Measurements from ENCODE around the gene ABI2. TPM values are rescaled to one million over a fixed set of nuclear protein-coding genes. Genes with fewer than 3 reads are reported as not detected.

The ABI2 gene
- total and polyA plus RNA-seq, 11 donors = 17.4 to 78.8 (median 49.4) TPM

DNA sequence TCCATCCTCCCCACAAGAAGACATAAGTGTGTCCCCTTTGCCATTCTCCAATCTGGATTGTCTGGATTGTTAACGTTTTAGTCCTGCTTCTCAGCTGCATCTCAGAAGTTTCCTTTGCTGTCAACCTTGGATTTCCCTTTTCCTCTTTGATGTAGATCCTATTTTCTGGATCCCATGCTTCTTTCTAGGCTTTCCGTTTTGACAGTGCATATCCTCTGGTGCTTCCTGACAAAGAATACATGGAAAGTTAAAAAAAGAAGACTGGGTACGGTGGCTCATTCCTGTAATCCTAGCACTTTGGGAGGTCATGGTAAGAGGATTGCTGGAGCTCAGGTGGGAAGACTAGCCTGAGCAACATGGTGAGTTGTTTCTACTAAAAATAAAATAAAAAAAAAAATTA is 26.8 kb downstream of the ABI2 start:
- H3K9me3 ChIP-seq = no peaks in the 10 kb centered on the region
- no peak overlapping the region for H3K27ac ChIP-seq
- peaks cover 0 to 17% (median 0%) of the 10 kb centered on the region in 12 donors for H3K4me1 ChIP-seq
- intact Hi-C loops (cut with DNase I) = no loop called here
- H3K36me3 ChIP-seq = peaks cover 0 to 11% (median 0%) of the 10 kb centered on the region in 9 donors
- no peak overlapping the region for H3K4me3 ChIP-seq
- TF ChIP-seq CTCF (IDR thresholded peaks at IDR 0.05) (no peak), POLR2A (IDR thresholded peaks at IDR 0.05) (no peak)
- 54 to 64% (median 61%) methylated on average over 3 of the region's 3 CpGs for WGBS, 4 donors
- H3K27me3 ChIP-seq = no peaks in the 10 kb centered on the region
- no peak for ATAC-seq
- DNase-seq = no peak

DNA sequence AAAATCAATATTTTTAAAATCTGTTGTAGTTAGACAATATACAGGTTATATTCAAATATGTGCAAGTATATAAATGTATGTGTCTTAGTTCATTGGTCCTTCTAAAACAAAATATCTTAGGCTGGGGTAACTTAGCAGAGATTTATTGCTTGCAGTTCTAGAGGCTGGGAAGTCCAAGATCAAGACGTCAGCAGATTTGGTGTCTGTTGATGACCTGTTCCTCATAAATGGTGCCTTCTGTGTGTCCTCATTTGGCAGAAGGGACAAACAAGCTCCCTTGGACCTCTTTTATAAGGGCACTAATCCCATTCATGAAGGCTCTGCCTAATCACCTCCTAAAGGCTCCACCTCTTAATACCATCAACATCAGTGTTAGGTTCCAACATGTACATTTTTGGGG is 31.3 kb downstream of the ABI2 start:
- ATAC-seq (no peak), DNase-seq (no peak)
- Histone ChIP-seq H3K27ac (no peak overlapping the region), H3K27me3 (no peaks in the 10 kb centered on the region), H3K9me3 (no peaks in the 10 kb centered on the region), H3K4me3 (no peak overlapping the region), H3K36me3 (peaks cover 0 to 4% (median 0%) of the 10 kb centered on the region in 9 donors), H3K4me1 (peaks cover 0 to 32% (median 15%) of the 10 kb centered on the region in 12 donors)
- TF ChIP-seq CTCF (IDR thresholded peaks at IDR 0.05) (no peak), POLR2A (IDR thresholded peaks at IDR 0.05) (no peak)
- intact Hi-C loops (cut with DNase I) = no loop called here
- 89 to 98% (median 96%) methylated on average over 1 of the region's 1 CpG for WGBS, 4 donors

- Histone ChIP-seq H3K4me3 (no peak overlapping the region), H3K36me3 (no peaks in the 10 kb centered on the region), H3K9me3 (no peaks in the 10 kb centered on the region), H3K27me3 (no peaks in the 10 kb centered on the region), H3K27ac (peak overlapping the region in 9 of 12 donors; percentile 2 to 56 (median 22)), H3K4me1 (peaks cover 0 to 30% (median 15%) of the 10 kb centered on the region in 12 donors)
- TF ChIP-seq POLR2A (IDR thresholded peaks at IDR 0.05) (no peak), CTCF (IDR thresholded peaks at IDR 0.05) (no peak)
- intact Hi-C loops (cut with DNase I) = no loop called here
- 62 to 70% (median 65%) methylated on average over 3 of the region's 3 CpGs for WGBS, 4 donors
- DNase-seq (peak in 2 of 5 donors; percentile 74 to 78), ATAC-seq (peak; percentile 33 to 92 (median 79))
Observed at GRCh38 chr2:203360833-203361430, 32.7 kb downstream of the ABI2 start.

DNA sequence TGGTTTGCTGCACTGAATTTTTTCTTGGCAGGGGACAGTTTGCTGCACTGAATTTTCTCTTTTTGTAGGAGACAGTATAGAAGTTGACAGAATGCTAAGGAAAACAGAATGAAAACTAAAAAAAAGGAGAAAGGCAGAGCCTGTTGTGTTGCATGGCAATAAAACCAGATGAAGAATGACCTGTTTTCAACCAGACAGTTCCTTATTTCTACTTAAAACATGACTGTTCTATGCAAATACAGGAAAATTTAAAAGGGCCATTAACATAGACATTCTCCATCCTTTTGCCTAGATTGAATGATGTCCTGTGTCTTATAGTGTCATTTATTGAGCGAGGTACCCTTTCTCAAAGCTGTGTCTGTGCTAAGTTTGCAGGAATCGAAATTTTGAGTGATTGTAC is 33.3 kb downstream of the ABI2 start:
- Histone ChIP-seq H3K4me3 (no peak overlapping the region), H3K9me3 (no peaks in the 10 kb centered on the region), H3K27ac (peak overlapping the region in 9 of 12 donors; percentile 2 to 56 (median 23)), H3K36me3 (no peaks in the 10 kb centered on the region), H3K27me3 (no peaks in the 10 kb centered on the region), H3K4me1 (peaks cover 0 to 27% (median 15%) of the 10 kb centered on the region in 12 donors)
- WGBS, 4 donors = 51 to 63% (median 58%) methylated on average over 2 of the region's 2 CpGs
- no peak for DNase-seq
- ATAC-seq = no peak
- intact Hi-C loops (cut with DNase I) = no loop called here
- TF ChIP-seq CTCF (IDR thresholded peaks at IDR 0.05) = no peak
- no peak for TF ChIP-seq POLR2A (IDR thresholded peaks at IDR 0.05)
